ENCODE measurements around the gene DUSP16.
"Not testable (repeated sequence)": the region's sequence is repeated elsewhere in the genome, so short reads cannot be mapped to it uniquely, and the experiment has no call there.

DUSP16 gene

DNA sequence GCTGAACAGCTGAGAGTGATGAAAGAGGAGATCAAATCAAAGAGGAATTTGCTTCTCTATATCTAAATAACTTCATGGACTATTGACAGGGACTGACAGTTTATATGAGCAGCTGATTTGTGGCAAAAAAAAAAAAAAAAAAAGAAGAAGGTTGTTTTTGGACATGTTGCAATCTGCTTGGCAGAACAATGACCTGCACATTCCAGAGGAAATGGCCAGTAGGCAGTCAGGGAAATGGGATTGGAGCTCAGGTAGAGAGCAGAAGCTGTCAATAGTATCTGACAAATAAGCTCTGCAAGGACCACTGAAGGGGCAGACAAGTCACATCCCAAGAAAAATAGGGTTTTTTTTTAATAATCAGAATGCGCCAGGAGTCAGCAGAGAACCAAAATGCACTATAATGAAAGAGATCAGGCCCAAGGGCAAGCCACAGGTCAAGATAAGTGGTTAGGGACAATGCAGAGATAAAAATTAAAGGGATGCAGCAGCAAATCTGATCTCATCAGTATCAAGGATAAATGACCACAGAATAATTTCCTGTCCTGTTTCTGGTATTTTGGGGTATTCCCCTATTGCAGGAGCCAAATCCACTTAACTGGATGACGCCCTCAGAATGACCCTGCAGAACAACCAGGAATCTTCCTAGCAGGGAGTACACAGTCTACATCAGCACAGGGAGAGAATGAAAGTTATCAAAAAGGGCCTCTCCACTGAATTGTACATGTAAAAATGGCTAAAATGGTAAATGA lies 22.6 kb upstream of the DUSP16 start:
- DNase-seq (ENCODE audit: low read depth in 2 of 2): no peak

DNA sequence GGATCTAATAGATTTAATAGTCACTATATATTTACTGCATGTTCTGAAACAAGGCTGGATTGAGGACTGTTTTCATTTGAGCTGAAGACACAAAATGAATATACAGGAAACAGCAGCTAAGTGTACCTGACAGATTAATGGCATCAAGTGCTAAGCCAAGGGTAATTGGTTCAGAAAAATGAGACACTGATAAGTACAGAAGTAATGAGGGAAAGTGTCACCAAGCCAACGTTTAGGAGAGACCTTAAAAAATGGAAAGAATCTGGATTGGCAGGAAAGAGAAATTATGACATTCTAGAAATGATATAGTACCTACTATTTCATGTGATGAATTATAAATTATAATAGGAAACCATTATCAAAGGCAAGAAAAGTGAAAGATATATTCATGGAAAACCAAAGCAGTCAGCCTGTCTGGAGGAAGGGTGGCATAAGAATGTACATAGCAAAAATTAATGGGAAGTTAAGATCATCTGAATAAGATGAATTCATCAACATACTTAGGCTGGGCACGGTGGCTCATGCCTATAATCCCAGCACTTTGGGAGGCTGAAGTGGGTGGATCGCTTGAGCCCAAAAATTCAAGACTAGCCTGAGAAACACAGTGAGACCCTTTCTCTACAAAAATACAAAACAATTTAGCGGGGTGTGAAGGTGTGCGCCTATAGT lies 21.0 kb upstream of the DUSP16 start:
- no peak for DNase-seq (ENCODE audit: low read depth in 2 of 2)

DNA sequence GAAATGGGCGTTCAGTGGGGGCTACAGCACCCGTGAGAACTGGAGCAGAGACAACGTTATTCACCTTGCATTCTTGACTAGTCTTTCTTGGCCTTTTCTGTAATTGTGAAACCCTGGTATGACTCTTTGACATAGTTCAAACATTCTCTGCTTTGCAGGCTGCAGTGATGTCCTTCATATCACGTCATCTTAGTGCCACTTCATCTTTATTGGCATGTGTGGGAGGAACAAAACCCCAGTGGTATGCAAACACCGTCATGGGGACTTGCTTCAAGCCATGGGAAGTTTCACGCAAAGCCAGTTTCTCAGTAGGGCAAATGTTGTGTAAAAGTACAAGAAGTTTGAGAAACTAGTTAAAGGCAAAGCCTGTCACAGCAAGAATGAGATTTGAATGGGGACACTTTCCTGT lies 20.2 kb upstream of the DUSP16 start:
- no peak for DNase-seq (ENCODE audit: low read depth in 2 of 2)

DNA sequence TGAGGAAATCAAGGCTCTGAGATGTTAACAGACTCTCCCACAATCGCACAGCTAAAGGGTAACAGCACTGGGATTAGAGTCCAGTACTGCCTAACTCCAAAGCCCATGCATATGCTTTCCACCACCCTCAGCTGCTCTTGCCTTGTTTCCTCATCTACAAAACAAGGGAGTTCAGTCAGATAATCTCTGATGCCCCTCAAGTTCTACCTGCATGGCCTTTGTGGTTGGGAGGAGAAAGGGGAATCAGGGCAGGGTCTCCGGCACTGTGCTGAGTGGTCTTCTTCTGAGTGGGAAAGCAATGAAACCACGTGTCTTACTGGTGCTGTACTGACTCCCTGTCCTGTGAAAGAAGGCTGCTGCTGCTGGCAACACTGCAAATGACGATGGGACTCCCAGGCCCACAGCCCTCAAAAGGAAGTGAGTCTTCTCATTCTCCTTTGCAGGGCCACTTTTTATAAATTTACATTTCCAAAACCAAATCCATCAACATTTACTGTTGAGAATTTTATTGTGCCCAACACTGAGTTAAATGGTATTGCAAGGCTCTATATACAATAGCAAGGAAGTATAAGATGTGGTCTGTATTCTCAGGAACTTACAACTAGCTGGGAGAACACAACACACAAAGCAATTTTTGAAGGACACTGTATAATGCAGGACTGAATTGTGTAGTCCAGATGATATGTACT lies 19.7 kb upstream of the DUSP16 start:
- no peak for DNase-seq (ENCODE audit: low read depth in 2 of 2)

DNA sequence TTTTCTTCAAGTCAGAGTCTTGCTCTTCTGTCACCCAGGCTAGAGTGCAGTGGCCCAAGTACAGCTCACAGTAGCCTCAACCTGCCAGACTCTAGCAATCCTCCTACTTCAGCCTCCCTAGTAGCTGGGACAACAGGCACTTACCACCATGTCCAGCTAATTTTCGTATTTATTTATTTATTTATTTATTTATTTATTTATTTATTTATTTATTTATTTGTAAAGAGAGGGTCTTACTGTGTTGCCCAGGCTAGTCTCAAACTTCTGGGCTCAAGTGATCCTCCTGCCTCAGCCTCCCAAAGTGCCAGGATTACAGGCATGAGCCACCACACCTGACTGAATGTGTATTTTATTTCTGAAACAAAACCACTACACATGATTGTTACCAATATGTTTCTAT lies 18.1 kb upstream of the DUSP16 start:
- not testable (repeated sequence) for DNase-seq (ENCODE audit: low read depth in 2 of 2)

DNA sequence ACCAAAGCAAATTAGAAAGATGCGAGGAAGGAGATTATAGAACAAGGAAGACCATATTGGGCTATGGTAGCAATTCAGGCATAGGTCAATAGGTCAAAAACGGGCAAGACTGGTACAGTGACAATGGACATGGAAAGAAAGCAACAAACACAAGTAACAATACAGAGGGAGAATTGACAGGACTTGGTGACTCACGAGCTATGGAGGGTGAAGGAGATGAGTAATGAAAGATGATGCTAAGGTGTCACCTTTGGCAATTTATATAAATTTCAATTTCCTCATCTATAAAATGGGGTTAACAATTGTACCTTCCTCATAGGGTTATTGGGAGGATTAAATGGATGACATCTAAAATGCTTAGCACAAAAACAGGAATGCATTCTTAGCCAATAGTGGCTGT lies 15.1 kb upstream of the DUSP16 start:
- no peak for DNase-seq (ENCODE audit: low read depth in 2 of 2)

DNA sequence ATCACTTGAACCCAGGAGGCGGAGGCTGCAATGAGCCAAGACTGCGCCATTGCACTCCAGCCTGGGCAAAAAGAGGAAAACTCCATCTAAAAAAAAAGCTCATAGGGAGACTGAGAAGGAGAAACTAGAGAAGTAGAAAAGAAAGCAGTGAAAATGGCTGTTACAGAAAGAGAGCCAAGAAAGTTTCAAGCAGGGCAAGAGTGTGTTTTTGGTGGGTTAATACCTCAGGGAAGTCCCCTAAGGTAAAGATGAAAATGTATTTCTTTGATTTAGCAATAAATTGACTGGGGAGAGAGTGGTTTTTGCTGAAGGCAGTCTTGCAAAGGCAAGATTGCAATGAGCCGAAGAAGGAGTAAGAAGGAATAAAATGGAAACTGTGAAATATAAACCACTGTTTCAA lies 10.0 kb upstream of the DUSP16 start:
- DNase-seq (ENCODE audit: low read depth in 2 of 2): no peak

DNA sequence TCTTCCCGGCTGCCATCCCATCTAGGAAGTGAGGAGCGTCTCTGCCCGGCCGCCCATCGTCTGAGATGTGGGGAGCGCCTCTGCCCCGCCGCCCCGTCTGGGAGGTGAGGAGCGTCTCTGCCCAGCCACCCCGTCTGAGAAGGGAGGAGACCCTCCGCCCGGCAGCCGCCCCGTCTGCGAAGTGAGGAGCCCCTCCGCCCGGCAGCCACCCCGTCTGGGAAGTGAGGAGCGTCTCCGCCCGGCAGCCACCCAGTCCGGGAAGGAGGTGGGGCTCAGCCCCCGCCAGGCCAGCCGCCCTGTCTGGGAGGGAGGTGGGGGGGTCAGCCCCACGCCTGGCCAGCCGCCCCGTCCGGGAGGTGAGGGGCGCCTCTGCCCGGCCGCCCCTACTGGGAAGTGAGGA lies 3.3 kb upstream of the DUSP16 start:
- not testable (repeated sequence) for DNase-seq (ENCODE audit: low read depth in 2 of 2)

DNA sequence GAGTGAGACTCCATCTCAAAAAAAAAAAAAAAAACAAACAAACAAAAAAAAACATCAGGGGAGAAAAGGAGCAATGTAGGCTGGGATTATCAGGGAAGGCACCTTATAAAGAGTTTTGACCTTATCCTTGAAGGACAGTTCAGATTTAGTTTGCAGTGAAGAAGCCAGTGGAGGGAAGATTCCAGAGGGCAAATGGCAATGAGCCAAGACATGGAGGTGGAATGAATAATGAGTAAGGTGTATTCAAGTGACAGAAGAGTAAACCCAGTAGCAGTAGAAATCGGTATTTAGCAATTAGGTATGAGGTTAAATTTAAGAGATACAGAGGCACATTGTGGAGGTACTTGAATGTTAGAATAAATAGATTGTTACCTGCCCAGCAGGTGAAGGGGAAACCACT lies 2.2 kb upstream of the DUSP16 start:
- no peak for DNase-seq (ENCODE audit: low read depth in 2 of 2)

DNA sequence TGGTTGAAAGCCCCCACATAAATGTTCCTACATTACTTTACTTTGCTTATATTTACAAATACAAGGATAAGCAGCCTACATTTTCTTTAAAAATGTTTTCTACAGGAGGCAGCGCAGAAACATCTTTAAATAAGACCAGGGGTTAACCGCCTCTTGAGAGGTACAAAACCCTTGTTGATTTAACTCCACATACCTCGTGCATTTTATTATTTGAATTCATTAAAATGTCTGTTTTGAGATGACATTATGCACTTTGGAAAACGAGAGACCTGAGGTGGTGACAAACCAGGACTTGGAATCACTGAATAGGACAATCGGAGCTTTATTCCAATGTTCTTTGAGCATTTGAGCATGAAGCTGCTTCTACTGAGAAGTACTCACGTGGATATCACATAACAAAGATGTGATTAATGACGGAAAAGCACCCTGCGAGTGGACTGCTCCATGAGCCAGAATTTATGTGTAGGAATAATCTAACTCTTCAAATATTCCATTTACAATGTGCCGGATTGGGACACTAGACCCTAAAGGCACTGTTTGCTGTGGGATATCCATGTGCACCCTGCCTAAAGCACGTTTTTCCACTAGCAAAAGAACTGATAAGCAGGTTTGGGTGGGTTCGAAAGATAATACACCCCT lies 746 bp upstream of the DUSP16 start:
- DNase-seq (ENCODE audit: low read depth in 2 of 2): no peak

DNA sequence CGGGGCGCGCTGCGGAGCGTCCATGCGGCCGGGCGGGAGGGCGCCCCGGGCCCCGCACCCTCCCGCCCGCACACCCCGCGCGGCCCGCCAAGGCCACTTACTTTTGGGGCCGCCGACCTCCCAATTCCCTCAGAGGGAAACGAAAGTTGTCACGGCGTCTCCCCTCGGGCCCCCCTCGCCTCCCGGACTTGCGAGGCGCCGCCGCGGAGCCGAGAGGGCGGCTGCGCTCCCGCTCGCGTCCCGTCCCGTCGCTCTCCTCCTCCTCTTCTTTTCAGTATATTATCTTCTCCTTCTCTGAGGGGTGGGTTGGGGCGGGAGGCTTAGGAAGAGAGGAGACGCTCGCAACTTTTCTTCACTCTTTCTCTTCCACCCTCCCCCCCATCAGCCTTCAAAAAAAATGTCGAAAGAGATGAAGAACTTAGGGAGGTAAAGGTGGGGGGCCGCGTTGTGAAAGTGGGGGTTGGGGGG lies 613 bp downstream of the DUSP16 start:
- DNase-seq (ENCODE audit: low read depth in 2 of 2): peak in 1 of 2 donors; percentile 5

DNA sequence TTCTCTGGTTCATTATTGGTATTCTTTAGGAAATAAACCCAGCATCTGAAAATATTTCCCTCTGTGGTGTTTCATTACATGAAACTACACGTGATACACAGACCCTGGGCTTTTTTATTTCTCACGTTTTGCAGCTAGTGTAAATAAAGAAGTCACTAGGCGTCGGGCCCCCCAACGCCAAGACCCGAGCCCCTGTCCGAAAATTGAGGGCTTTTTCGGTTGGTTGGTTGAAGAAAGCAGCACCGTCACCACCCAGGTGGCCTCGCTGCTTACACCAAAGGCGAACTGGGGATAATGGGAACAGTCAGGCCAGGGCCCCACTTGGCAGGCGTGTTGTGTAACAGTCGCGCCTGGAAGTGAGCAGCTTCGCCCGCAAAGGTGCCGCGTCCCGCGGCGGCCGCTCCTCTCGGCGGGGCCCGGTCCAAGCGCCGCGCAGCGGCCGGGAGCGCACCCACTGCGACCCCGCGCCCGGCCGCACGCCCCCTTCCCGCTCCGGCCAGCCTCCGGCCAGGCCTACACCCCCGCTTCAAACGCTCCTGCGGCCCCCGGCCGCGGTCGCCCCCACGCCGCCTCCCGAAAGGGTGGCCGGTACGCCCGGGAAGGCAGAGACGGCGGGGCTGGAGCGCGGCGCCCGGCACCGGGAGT lies 1.2 kb downstream of the DUSP16 start:
- DNase-seq (ENCODE audit: low read depth in 2 of 2): peak in 1 of 2 donors; percentile 16

DNA sequence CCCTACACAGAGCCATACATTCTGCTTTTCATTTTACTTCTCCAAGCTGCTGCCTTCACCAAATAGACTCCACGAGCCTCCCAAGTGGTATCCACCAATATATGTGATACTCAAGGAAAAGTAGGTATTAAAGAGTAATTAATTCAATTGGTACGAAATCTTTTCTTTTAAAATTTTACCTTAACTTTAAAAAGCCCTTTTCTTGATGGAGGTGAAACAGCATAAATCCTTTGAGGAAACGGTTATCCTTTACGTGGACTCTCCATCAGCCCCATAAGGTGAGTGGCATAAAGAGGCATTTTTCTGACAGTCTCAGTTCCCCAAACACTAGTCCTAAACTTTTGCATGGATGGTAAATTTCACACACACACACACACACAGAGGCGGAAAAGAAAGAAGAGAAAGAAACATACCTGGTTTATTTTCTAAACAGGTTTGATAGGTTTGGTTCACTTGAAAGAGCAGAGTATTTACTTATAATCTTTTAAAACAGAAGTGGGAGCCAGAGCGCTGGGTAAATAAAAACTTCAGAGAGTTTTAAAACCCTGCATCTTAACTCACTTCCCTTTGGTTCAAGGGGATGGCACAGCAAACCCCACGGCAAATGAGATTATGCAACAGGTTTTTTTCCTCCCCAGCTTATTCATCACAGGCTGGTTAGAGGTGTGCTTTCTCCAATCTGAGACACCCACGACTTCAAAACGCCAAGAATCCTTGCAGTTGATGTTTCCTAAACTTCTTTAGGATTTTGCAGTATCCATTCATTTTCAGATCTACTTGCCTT lies 1.9 kb downstream of the DUSP16 start:
- DNase-seq (ENCODE audit: low read depth in 2 of 2): peak; percentile 14 to 44

DNA sequence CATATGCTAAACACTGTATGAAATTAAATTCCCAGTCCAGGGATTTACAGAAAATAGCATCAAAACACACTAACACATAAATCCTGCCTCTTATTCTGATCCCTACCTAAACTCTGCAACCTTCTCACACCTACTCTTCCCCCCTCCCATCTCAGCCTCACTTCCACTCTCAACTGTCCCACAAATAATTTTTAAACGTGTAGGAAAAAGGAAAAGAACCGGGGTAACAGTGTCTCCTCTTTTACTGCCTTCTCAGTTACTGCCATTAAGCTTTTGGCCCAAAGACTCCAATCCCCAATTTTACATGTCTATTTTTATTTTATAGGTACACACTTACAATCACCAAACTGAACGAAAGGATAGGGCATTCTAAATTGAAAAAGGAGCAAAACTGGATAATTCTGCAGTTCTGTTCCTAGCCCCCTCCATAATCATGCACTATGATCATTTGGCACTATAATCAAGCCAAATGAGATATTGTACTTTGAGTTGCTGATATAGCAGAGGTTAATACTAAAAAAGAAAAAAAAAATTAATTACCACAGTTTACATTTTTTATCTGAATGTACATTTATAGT lies 2.9 kb downstream of the DUSP16 start:
- DNase-seq (ENCODE audit: low read depth in 2 of 2): no peak

DNA sequence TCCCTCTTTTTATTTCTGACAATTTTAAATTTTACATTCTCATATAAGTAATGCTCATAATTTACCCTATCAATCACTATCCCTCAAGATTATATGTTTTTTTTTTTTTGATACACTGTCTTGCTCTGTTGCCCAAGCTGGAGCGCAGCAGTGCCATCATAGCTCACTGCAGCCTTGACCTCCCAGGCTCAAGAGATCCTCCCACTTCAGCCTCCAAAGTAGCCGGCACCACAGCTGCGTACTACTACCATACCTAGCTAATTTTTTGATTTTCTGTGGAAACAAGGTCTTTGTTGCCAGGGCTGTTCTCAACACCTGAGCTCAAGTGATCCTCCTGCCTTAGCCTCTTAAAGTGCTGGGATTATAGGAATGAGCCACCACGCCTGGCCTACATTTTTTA lies 4.4 kb downstream of the DUSP16 start:
- DNase-seq (ENCODE audit: low read depth in 2 of 2): no peak

DNA sequence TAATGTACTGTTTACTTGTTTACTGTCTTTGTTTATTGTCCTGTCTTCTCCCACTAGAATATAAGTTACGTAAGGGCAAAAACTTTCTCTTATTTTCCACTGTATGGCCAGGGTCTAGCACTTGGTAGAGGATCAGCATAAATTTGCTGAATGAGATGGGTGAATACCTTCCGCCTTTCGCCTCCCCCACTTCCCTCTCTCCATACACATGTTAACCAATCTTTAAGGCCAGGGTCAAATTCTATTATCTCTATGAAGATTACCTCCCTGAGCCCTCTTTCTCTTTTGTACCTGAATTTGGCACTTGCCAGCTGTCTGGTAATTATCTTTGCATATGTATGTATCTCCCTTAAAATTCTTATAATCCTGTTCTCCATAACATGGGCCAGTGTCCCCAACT lies 4.9 kb downstream of the DUSP16 start:
- no peak for DNase-seq (ENCODE audit: low read depth in 2 of 2)

DNA sequence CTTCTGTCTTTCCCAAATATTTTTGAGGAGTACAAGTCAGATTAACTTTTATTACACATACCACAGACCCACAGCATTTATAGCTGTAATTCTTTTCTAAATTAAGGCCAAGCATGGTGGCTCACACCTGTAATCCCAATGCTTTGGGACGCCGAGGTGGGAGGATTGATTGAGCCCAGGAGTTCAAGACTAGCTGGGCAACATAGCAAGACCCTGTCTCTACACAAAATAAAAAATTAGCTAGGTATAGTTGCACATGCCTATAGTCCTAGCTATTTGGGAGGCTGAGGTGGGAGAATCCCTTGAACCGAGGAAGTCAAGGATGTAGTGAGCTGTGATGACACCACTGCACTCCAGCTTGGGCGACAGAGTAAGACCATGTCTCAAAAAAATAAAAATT lies 7.0 kb downstream of the DUSP16 start:
- DNase-seq (ENCODE audit: low read depth in 2 of 2): no peak

DNA sequence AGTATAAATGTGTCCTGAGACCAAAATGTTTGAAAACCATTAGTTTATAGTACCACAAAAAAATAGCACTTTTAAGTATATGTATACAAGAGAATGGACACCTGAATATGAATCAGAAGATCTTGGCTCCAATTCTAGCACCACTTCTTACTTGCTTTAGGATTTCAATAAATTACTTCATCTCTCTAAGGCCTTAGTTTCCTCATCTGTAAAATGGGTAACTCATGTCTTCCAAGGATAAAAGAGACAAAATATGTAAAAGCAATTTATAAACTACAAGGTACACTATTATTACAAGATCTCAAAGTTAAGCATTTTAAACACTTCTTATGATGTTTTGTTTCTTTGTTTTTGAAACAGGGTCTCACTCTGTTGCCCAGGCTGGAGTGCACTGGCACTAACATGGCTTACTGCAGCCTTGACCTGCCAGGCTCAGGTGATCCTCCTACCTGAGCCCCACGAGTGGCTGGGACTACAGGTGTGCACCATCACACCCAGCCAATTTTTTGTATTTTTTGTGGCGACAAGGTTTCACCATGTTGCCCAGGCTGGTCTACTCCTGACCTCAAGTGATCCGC lies 9.4 kb downstream of the DUSP16 start:
- DNase-seq (ENCODE audit: low read depth in 2 of 2): no peak

DNA sequence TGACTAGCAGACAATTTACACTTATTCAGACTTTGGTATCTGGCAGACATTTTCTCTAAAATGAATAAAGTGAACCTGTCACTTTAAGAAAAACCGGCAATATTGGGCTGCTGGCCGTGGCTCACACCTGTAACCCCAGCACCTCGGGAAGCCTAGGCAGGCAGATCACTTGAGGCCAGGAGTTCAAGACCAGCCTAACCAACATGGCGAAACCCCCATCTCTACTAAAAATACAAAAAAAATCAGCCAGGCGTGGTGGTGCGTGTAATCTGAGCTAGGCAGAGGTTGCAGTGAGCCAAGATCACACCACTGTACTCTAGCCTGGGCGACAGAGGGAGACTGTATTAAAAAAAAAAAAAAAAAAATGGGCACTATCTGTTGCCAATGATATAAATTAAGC lies 11.5 kb downstream of the DUSP16 start:
- no peak for DNase-seq (ENCODE audit: low read depth in 2 of 2)

DNA sequence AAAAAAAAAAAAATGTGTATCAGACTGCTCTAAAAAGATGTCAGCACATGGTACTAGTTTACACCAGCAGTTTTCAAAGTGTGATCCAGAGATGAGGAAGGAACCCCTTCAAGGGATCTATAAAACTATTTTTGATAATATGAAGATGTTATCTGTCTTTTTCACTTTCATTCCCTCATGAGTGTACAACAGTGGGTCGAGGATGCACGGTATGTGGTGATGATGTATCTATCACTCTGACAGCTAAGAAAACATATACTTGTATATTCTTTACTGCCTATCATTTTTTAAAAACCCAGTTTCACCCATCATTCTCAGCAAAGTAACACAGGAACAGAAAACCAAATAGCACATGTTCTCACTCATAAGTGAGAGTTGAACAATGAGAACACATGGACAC lies 12.4 kb downstream of the DUSP16 start:
- DNase-seq (ENCODE audit: low read depth in 2 of 2): no peak

Data from stimulated activated CD8-positive, alpha-beta memory T cell treated with anti-CD3 and anti-CD28 coated beads, Interleukin-15, amount 100 ng/mL, for 4 hours (primary cell).